OCI-M2 (cell line): Measurements from ENCODE around the gene MAN1A1.
"Not testable (repeated sequence)": the region's sequence is repeated elsewhere in the genome, so short reads cannot be mapped to it uniquely, and the experiment has no call there.

Source experiments
- DNase-seq: peaks from one replicate; lab custom pipeline; 2025; ENCODE audit not compliant: unreplicated experiment; lab: John Stamatoyannopoulos, UW

The MAN1A1 gene

GRCh38 chr6:119306396-119306968 lies 43.1 kb downstream of the MAN1A1 start:
- DNase-seq: no peak

DNA sequence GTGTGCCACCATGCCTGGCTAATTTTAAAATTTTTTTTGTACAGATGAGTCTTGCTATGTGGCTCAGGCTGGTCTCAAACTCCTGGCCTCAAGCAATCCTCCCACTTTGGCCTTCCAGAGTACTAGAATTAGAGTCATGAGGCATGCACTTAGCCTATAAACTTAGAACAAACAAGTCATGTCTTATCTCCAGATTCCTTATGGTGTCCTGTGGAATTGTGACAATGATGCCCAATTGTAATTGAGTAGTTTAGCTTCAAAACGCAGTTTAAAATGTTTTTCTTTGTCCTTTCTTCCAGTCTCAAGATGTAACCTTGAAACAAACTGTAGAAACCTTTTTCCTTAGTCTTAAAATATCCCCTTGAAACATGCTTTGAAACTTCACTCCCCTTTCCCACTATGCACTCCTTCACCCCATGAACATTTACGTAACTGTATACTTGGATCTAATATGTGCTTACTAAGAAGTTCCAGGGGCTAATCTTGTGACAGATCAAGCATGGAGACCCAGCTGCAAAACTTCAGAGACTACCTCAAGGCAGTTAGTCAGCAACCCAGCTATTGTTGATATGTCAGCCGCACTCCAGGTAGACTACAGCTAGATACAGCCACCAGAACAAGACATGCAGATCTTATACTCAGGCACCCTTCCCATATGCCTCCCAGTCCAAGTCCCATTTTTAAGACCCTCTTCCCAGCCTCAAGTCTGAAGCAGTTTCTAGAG lies 46.2 kb downstream of the MAN1A1 start:
- DNase-seq: no peak

GRCh38 chr6:119301429-119301828 lies 48.1 kb downstream of the MAN1A1 start:
- DNase-seq: no peak

DNA sequence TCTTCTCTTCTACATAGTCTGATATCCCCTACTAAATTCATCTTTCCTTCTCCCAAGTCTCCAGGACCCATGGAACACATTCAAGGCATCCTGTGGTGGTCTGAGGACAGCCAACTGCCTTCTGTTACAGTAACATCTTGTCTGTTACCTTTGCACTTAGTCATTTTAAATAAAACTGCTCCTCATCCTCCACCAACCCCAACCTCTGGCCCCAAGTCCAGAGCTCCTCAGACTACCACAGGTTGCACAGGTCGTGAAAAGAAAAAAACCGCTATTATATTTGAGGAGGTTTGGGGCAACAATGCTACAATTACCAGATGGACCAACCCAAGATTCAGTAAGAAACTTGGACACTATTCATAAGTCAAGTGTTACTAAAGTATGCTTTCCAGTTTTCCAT lies 49.9 kb downstream of the MAN1A1 start:
- DNase-seq: no peak

DNA sequence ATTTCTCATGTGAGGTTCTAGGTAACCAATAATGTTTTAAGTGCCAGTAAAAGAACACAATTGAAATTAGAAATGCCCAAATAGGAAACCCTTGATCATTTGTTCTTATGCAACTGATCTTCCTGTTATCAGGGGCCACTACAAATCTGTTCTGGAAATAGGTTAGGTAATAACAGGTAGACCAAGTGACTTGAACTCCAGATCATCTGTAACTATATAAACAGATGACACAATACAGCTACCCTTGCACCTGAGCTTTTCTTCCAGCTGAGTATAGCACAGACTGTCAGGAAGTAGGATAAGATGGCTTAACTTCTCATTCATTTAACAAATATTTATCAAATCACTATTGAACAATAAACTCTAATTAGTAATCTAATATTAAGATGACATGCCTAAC lies 52.5 kb downstream of the MAN1A1 start:
- no peak for DNase-seq

- DNase-seq: no peak
Observed at GRCh38 chr6:119296036-119297035, 53.2 kb downstream of the MAN1A1 start.

GRCh38 chr6:119294984-119295383 lies 54.6 kb downstream of the MAN1A1 start:
- DNase-seq: no peak

DNA sequence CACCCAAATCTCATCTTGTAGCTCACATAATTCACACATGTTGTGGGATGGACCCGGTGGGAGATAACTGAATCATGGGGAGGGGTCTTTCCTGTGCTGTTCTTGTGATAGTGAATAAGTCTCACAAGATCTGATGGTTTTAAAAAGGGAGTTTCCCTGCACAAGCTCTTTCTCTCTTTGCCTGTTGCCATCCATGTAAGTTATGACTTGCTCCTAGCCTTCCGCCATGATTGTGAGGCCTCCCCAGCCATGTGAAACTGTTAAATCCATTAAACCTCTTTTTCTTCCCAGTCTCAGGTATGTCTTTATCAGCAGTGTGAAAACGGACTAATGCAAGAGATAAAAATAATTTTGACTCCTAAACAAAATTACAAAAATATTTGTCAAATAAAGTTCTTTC lies 58.5 kb downstream of the MAN1A1 start:
- DNase-seq: not testable (repeated sequence)

GRCh38 chr6:119290306-119290705 lies 59.3 kb downstream of the MAN1A1 start:
- no peak for DNase-seq

DNA sequence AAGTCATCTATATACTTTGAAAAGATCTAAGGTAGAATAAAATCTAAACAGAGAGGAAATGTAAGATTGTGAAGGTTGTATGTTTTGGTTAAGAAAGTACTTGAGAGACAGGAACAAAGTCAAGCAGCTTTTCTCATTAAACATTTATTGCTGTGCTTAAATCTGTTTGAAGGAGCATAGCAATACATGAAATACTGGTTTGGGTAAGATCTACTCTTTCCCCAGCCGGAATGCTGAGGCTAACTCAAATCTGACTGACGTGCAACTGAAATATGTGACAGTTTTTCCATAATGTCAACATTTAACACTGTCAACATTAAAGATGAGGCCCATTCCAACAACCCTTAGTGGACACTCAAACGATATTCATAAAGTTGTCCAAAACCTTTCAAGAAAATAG lies 59.9 kb downstream of the MAN1A1 start:
- DNase-seq: no peak

GRCh38 chr6:119285908-119286625 lies 63.5 kb downstream of the MAN1A1 start:
- no peak for DNase-seq

DNA sequence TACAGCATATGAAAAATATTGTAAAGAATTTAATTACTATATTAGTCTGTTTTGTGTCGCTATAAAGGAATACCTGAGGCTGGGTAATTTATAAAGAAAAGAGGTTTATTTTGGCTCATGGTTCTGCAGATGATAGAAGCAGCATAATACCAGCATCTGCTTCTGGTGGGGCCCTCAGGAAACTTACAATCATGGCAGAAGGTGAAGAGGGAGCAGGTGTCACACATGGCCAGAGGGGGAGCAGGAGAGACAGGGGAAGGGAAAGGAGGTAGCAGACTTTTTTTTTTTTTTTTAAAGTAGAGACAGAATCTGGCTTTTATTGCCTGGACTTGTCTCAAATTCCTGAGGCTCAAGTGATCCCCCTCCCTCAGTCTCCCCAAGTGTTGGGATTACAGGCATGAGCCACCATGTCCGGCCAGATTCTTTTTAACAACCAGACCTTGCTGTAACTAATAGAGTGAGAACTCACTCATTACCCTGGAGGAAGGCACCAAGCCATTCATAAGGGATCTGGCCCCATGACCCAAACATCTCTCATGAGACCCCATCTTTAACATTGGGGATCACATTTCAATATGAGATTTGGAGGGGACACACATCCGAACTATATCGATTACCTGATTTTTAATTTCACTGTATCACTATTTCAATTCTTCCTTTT lies 64.6 kb downstream of the MAN1A1 start:
- DNase-seq: no peak

GRCh38 chr6:119283979-119284545 lies 65.5 kb downstream of the MAN1A1 start:
- no peak for DNase-seq

- no peak for DNase-seq
Observed at GRCh38 chr6:119283214-119283613, 66.3 kb downstream of the MAN1A1 start.

DNA sequence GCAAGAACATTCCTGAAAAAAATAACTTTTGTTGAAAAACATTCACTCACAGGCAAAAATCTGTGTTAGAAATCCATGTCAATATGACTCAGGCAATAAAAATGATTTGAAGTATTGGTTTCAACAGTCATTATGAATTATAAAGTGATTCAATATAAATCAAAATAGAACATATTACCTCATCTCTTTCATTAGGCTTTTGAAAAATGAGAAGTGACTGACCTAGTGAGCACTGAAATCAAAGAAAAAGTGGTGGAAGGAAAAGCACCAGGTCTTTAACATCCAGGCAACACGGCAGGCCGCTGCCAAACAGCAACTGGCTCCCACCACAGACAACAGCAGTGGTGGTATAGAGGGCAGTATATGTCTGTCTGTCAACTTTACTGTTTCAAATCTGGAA lies 68.9 kb downstream of the MAN1A1 start:
- DNase-seq: no peak

DNA sequence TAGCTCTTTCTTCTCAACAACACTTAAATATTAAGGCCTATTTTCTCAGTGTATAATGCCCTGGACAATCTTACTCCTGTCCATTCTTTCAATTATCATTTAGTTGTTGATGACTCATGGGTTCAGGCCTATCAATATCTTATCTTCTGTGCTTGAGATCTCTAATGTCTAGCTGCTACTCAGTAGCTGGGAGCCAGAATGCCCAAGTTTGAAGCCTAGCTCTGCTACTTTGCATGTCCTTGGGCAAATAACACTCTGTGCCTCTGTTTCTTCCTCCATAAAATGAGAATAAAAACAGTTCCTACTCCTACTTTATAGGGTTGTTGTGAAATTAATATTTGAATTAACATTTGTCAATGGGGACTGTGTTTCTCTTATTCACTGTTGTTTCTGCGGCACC lies 69.5 kb downstream of the MAN1A1 start:
- DNase-seq: no peak

GRCh38 chr6:119278625-119279024 lies 70.9 kb downstream of the MAN1A1 start:
- no peak for DNase-seq

DNA sequence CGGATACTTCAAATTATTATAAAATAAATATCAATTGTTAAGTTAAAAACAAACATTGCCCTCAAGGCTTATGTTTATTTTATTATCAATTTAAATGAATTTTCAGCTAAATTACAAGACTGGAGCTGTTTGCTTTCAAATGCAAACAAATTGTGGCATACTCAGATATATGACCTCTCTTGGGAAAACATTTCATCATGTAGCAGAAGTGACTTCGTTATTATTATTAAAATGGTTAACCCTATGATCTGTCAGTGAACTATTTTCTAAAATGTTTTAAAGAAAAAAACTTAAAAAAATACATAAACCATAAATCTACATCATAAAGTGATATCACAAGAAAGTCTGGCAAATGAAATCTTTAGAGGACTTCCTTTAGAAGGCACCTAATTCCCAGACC lies 72.5 kb downstream of the MAN1A1 start:
- DNase-seq: no peak

- DNase-seq: no peak
Observed at GRCh38 chr6:119276211-119276610, 73.3 kb downstream of the MAN1A1 start.

DNA sequence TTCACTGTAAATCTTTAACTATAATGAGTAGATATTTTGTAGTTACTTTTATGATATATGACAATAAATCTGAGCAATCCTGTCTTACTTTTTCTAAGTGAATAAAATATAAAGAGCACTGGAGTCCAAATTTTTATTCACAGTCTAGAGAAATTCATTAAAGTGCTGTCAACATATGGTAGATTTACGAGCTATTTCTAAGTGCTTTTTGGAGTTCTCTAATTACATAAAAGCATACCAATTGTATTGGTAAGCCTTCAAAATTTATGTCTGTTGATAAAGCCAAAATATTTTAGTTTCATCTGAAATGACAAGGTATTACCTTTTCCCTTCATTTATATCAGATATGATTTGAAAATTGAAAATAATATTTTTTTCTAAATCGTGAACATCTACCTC lies 75.4 kb downstream of the MAN1A1 start:
- DNase-seq: no peak
